Duodenal mucosa (tissue), 2 donors: Measurements from ENCODE around the gene POFUT1.

ENCODE experiments used
- H3K27ac ChIP-seq: one replicate; pipeline ENCODE4 v1.7.0; 2013; ENCODE audit warnings: low read depth, low read length
- H3K27me3 ChIP-seq, 2 donors: one replicate each; pipeline ENCODE4 v1.7.0; 2013; ENCODE audit warnings: low read length in 2 of 2, control low read depth in 1 of 2; ENCODE audit not compliant: insufficient read depth in 2 of 2, control insufficient read depth in 1 of 2
- H3K36me3 ChIP-seq, 2 donors: one replicate each; pipeline ENCODE4 v1.7.0; 2013; ENCODE audit warnings: low read length in 2 of 2, control low read depth in 1 of 2; ENCODE audit not compliant: insufficient read depth in 2 of 2, control insufficient read depth in 1 of 2
- H3K4me1 ChIP-seq, 2 donors: one replicate each; pipeline ENCODE4 v1.7.0; 2013; ENCODE audit warnings: low read length in 2 of 2, control low read depth in 1 of 2; ENCODE audit not compliant: insufficient read depth in 2 of 2, control insufficient read depth in 1 of 2
- H3K4me3 ChIP-seq, 2 donors: one replicate each; pipeline ENCODE4 v1.7.0; 2013; ENCODE audit warnings: low read length in 2 of 2, low read depth in 1 of 2
- H3K9ac ChIP-seq, 2 donors: one replicate each; pipeline ENCODE4 v1.7.0; 2013; ENCODE audit warnings: low read length in 2 of 2, low read depth in 1 of 2
- H3K9me3 ChIP-seq, 2 donors: one replicate each; pipeline ENCODE4 v1.7.0; 2013; ENCODE audit warnings: low read length in 2 of 2, control low read depth in 1 of 2; ENCODE audit not compliant: control insufficient read depth in 1 of 2

POFUT1 gene

DNA sequence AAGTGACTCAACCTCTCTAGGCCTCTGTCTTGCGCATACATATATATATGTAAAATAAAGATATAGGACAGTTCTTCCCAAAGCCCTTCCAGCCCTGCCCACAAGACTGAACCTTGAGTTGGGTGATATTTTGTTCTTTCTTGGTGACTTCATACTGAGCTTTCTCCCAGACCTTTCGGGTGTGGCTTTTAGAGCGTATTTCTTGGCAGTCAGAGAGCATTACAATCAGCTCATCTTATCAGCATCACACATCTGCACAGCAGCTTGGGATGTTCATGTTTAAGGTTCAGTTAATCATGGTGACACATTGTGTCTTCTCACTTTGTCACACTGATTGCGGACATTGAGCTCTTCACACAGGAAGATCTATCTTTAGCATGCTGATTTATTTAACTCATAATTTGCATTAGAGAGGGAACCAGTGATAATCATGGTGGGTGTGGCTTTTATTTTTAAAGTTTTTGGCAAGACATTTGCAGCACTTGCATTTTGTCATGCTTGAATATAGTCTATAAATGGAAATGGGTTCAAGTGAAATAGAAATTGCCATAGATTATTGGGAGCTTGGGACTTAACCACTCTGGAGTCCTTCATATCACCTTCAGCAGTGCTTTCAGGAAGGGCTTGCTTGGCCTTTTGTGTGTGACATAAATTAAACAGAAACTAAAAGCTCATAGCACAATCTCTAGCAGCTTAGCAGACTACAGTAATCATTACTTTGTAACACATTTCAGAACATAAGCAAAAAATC is 78.1 kb downstream of the POFUT1 start:
- peak overlapping the region; percentile 22 to 32 for H3K4me3 ChIP-seq
- H3K36me3 ChIP-seq: peaks cover 0 to 2% of the 10 kb centered on the region in 2 donors
- no peaks in the 10 kb centered on the region for H3K9me3 ChIP-seq
- peaks cover 30 to 59% of the 10 kb centered on the region in 2 donors for H3K4me1 ChIP-seq
- H3K27ac ChIP-seq: peak overlapping the region; percentile 46
- H3K9ac ChIP-seq: no peak overlapping the region
- no peaks in the 10 kb centered on the region for H3K27me3 ChIP-seq

DNA sequence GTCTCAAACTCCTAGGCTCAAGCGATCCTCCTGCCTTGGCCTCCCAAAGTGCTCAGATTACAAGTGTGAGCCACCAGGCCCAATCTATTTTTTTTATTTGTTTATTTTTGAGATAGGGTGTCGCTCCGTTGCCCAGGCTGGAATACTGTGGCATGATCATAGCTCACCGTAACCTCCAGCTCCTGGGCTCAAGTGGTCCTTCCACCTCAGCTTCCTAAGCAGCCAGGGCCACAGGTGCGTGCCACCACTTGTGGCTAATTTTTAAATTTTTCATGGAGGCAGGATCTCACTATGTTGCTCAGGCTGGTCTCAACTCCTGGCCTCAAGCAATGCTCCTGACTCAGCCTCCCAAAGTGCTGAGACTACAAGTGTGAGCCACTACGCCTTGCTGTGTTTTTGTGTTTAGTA is 79.6 kb downstream of the POFUT1 start:
- Histone ChIP-seq H3K9ac (no peak overlapping the region), H3K27me3 (no peaks in the 10 kb centered on the region), H3K36me3 (no peaks in the 10 kb centered on the region), H3K4me3 (no peak overlapping the region), H3K27ac (no peak overlapping the region), H3K9me3 (no peaks in the 10 kb centered on the region), H3K4me1 (peaks cover 30 to 51% of the 10 kb centered on the region in 2 donors)
